ENCODE data around the gene GLO1. TPM values are rescaled to one million over a fixed set of nuclear protein-coding genes. Genes with fewer than 3 reads are reported as not detected.

Gene GLO1
- total and polyA plus RNA-seq, 9 of the 15 experiments (the other 6 are each of a cell fraction or from before 2014, with no cell fraction given), result 155 to 331 (median 203) TPM

GRCh38 chr6:38749473-38749872, 46.5 kb upstream of the GLO1 start:
- Histone ChIP-seq H3K4me1 (replicated peaks in 1 of 2; ENCODE audit: control insufficient read depth in 2 of 2, insufficient read depth in 2 of 2, low read length in 2 of 2) (no peaks in the 10 kb centered on the region), H3K36me3 (ENCODE audit: control insufficient read depth, insufficient read depth, low read length) (no peaks in the 10 kb centered on the region), H3K27ac (ENCODE audit: extremely low read depth, low read depth, low read length) (no peak overlapping the region), H4K20me1 (replicated peaks; ENCODE audit: control insufficient read depth, insufficient read depth, low read length) (no peaks in the 10 kb centered on the region), H2AFZ (ENCODE audit: low read depth, low read length) (no peak overlapping the region), H3K27me3 (ENCODE audit: control insufficient read depth in 2 of 2, insufficient read depth in 2 of 2, low read length in 2 of 2) (no peaks in the 10 kb centered on the region), H3K9ac (ENCODE audit: insufficient read depth in 1 of 2, low read depth in 2 of 2, low read length in 2 of 2) (no peak overlapping the region), H3K9me1 (ENCODE audit: control insufficient read depth, insufficient read depth, low read length) (no peaks in the 10 kb centered on the region), H3K4me2 (ENCODE audit: insufficient read depth, low read length) (no peak overlapping the region), H3K4me3 (no peak overlapping the region), H3K9me3 (replicated peaks; ENCODE audit: control insufficient read depth, insufficient read depth, low read depth, low read length) (no peaks in the 10 kb centered on the region), H3K79me2 (ENCODE audit: control insufficient read depth, insufficient read depth, low read length) (no peaks in the 10 kb centered on the region)
- 69% methylated on average over 1 of the region's 1 CpG for WGBS (ENCODE audit: insufficient coverage, low coverage, missing lambda C conversion rate)
- BruUV-seq (replicated peaks), result no TSS peak
- DNase-seq (ENCODE audit: extremely low read depth in 1 of 4, low spot score in 3 of 4), result no peak
- in situ Hi-C loops (cut with MboI) (no loop called here), intact Hi-C loops (cut with micrococcal nuclease) (no loop called here)
- TF ChIP-seq ZBTB8A (IDR thresholded peaks at IDR 0.05; ENCODE audit: partially characterized antibody) (no peak), WHSC1 (IDR thresholded peaks at IDR 0.05; ENCODE audit: low read length) (no peak), EHMT2 (IDR thresholded peaks at IDR 0.05) (no peak), KAT7 (CRISPR knock-in tag; IDR thresholded peaks at IDR 0.05; ENCODE audit: borderline replicate concordance) (no peak), U2AF1 (optimal IDR thresholded peaks at IDR 0.05; ENCODE audit: low read depth, low read length) (no peak)
- CTCF ChIA-PET (ENCODE audit: low intra/inter-chr PET ratio), result no interaction called here
- ATAC-seq, result no peak
- FAIRE-seq, result no peak
- POLR2A ChIA-PET, result no interaction called here

- CTCF ChIA-PET (ENCODE audit: low intra/inter-chr PET ratio), result no interaction called here
- no peak for TF ChIP-seq CC2D1A (IDR thresholded peaks at IDR 0.05)
- no peak for TF ChIP-seq PRDM10 (IDR thresholded peaks at IDR 0.05; ENCODE audit: partially characterized antibody)
- TF ChIP-seq DEAF1 (CRISPR knock-in tag; IDR thresholded peaks at IDR 0.05), result no peak
- TF ChIP-seq HINFP (tag; conservative IDR thresholded peaks at IDR 0.05; ENCODE audit: low read depth), result no peak
These were observed 36.6 kb upstream of the GLO1 start for GRCh38 chr6:38739532-38739931.

More at GRCh38 chr6:38739532-38739931, 36.6 kb upstream of the GLO1 start:
- intact Hi-C loops (cut with micrococcal nuclease), result no loop called here
- Histone ChIP-seq H3K9me3 (replicated peaks; ENCODE audit: control insufficient read depth, insufficient read depth, low read depth, low read length) (no peaks in the 10 kb centered on the region), H2AFZ (ENCODE audit: low read depth, low read length) (no peak overlapping the region), H3K4me1 (replicated peaks in 1 of 2; ENCODE audit: control insufficient read depth in 2 of 2, insufficient read depth in 2 of 2, low read length in 2 of 2) (no peaks in the 10 kb centered on the region), H3K4me3 (no peak overlapping the region), H3K27me3 (ENCODE audit: control insufficient read depth in 2 of 2, insufficient read depth in 2 of 2, low read length in 2 of 2) (no peaks in the 10 kb centered on the region), H3K27ac (ENCODE audit: extremely low read depth, low read depth, low read length) (no peak overlapping the region), H3K79me2 (ENCODE audit: control insufficient read depth, insufficient read depth, low read length) (no peaks in the 10 kb centered on the region), H4K20me1 (replicated peaks; ENCODE audit: control insufficient read depth, insufficient read depth, low read length) (no peaks in the 10 kb centered on the region), H3K9ac (ENCODE audit: insufficient read depth in 1 of 2, low read depth in 2 of 2, low read length in 2 of 2) (no peak overlapping the region), H3K9me1 (ENCODE audit: control insufficient read depth, insufficient read depth, low read length) (no peaks in the 10 kb centered on the region), H3K4me2 (ENCODE audit: insufficient read depth, low read length) (no peak overlapping the region), H3K36me3 (ENCODE audit: control insufficient read depth, insufficient read depth, low read length) (peaks cover 8% of the 10 kb centered on the region; the same call in 1 of the 3 replicates)
- POLR2A ChIA-PET, result interaction anchor here (0.6 to 1.3 kb wide), 4 partner anchors 12 to 1185 kb away, joined by 3 read pairs; no protein-coding TSS in a partner anchor
- no TSS peak for BruUV-seq (replicated peaks)
- DNase-seq (ENCODE audit: extremely low read depth in 1 of 4, low spot score in 3 of 4) (no peak), FAIRE-seq (no peak), ATAC-seq (no peak)
- in situ Hi-C loops (cut with MboI), result no loop called here
- 54% methylated on average over 5 of the region's 5 CpGs for WGBS (ENCODE audit: insufficient coverage, low coverage, missing lambda C conversion rate)
